Measurements from ENCODE around the gene TOM1L2. TPM values are rescaled to one million over a fixed set of nuclear protein-coding genes. Genes with fewer than 3 reads are reported as not detected.

TOM1L2 gene
- total and polyA plus RNA-seq, 2 of the 4 experiments (the other 2 are of a cell fraction), result 34.4 to 51.7 TPM

DNA sequence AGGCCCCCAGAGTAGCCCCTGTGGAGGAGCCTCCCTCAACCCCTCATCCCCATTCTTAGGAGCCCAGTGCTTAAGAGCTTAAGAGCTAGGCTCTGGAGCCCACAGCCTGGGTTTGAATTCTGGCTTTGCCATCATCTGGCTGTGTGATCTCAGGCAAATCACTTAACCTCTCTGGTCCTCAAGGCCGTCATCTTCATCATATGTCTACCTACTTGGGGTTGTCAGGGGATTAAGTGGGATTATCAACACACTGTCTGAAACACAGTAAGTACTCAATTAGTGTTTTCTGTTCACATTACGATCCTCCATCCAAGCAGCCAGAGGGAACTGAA, 140.2 kb downstream of the TOM1L2 start:
- H2BK15ac ChIP-seq (ENCODE audit: low read depth, low read length), result no peak overlapping the region
- no peak for ATAC-seq (ENCODE audit: low read depth)
- WGBS, 2 experiments (ENCODE audit: extremely low coverage in 2 of 2, insufficient read length in 1 of 2), result no CpG with 5 or more reads among the region's 2 CpGs

More for the DNA sequence above, 140.2 kb downstream of the TOM1L2 start:
- Histone ChIP-seq H4K91ac (ENCODE audit: insufficient read depth, low read depth, low read length) (no peak overlapping the region), H3K27me3 (ENCODE audit: control insufficient read depth, insufficient read depth, low read length) (no peaks in the 10 kb centered on the region), H2AK5ac (ENCODE audit: low read depth, low read length) (no peak overlapping the region), H3K18ac (ENCODE audit: low read depth, low read length) (no peak overlapping the region), H3K56ac (ENCODE audit: extremely low read depth, insufficient read depth, low read length) (no peak overlapping the region), H3K79me1 (ENCODE audit: low read depth in 1 of 2, low read length in 2 of 2) (peaks cover 25 to 81% of the 10 kb centered on the region in 2 experiments), H3K27ac (ENCODE audit: insufficient read depth, low read length) (no peak overlapping the region), H3K4me1 (ENCODE audit: control insufficient read depth, insufficient read depth, low read length) (peaks cover 23% of the 10 kb centered on the region), H3K4ac (ENCODE audit: low read depth, low read length) (no peak overlapping the region), H4K5ac (ENCODE audit: low read depth, low read length) (no peak overlapping the region), H3K36me3 (ENCODE audit: control insufficient read depth, insufficient read depth, low read length) (peaks cover 15% of the 10 kb centered on the region; the same call in 1 of the 2 replicates), H3K14ac (replicated peaks; ENCODE audit: low read depth, low read length) (no peak overlapping the region), H2AFZ (replicated peaks; ENCODE audit: low read length, poor library complexity) (no peak overlapping the region), H3K9me1 (ENCODE audit: insufficient read depth, low read length) (peaks cover 25% of the 10 kb centered on the region), H2BK120ac (ENCODE audit: low read depth, low read length) (no peak overlapping the region), H3K23ac (ENCODE audit: low read depth, low read length) (0 out of 2 replicates have a peak overlapping the region, but pooled peaks have one; percentile 66), H3K9me3 (ENCODE audit: control insufficient read depth, insufficient read depth, low read length) (no peaks in the 10 kb centered on the region), H2AK9ac (replicated peaks; ENCODE audit: low read depth, low read length, poor library complexity) (no peak overlapping the region), H2BK5ac (ENCODE audit: low read depth, low read length, poor library complexity, severe bottlenecking) (no peak overlapping the region), H3K4me2 (ENCODE audit: low read depth, low read length) (no peak overlapping the region), H4K20me1 (ENCODE audit: insufficient read depth, low read length) (peaks cover 75% of the 10 kb centered on the region), H3K9ac (ENCODE audit: low read depth, low read length) (no peak overlapping the region), H3K4me3 (ENCODE audit: insufficient read depth, low read depth, low read length) (no peak overlapping the region), H2BK20ac (ENCODE audit: low read depth, low read length) (no peak overlapping the region), H4K8ac (ENCODE audit: low read depth in 2 of 2, low read length in 2 of 2) (no peak overlapping the region)
- intact Hi-C loops (cut with micrococcal nuclease) (no loop called here), in situ Hi-C loops (cut with MboI; ENCODE audit: low sequenced_read_pairs) (no loop called here), dilution Hi-C loops (cut with HindIII; ENCODE audit: low sequenced_read_pairs, unreplicated experiment) (no loop called here)
- POLR2A ChIA-PET (ENCODE audit: unreplicated experiment), result no interaction called here
- CTCF ChIA-PET, result no interaction called here
- BruUV-seq (replicated peaks), result no TSS peak
- TF ChIP-seq RCOR1 (IDR thresholded peaks at IDR 0.05; ENCODE audit: insufficient replicate concordance, low read length) (no peak), SMC3 (IDR thresholded peaks at IDR 0.05; ENCODE audit: low read depth, low read length) (no peak)
- TF ChIP-seq, protein P1, sequence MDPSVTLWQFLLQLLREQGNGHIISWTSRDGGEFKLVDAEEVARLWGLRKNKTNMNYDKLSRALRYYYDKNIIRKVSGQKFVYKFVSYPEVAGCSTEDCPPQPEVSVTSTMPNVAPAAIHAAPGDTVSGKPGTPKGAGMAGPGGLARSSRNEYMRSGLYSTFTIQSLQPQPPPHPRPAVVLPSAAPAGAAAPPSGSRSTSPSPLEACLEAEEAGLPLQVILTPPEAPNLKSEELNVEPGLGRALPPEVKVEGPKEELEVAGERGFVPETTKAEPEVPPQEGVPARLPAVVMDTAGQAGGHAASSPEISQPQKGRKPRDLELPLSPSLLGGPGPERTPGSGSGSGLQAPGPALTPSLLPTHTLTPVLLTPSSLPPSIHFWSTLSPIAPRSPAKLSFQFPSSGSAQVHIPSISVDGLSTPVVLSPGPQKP (IDR thresholded peaks at IDR 0.05; ENCODE audit: borderline replicate concordance, low read depth, low read length), result no peak
- DNase-seq, result no peak

Data from IMR-90 (cell line).